Lung (tissue), 12 donors: ENCODE measurements around the gene PCDHGA5. TPM values are rescaled to one million over a fixed set of nuclear protein-coding genes. Genes with fewer than 3 reads are reported as not detected.
"Not testable (repeated sequence)": the region's sequence is repeated elsewhere in the genome, so short reads cannot be mapped to it uniquely, and the experiment has no call there.

Source experiments
- ATAC-seq: fragments of 200-7000 bp; cut with Tn5 transposase; one replicate; pipeline ENCODE4 v1.9.1; 2020; ENCODE audit warnings: moderate number of reproducible peaks; ENCODE audit not compliant: insufficient read depth, low FRiP score
- DNase-seq, 3 donors: peaks; one replicate each; pipeline ENCODE4 v3.0.0-alpha.2; 2013 to 2017
- H3K27ac ChIP-seq, 2 donors: one replicate each; pipeline ENCODE4 v1.5.1; 2013; ENCODE audit warnings: mild to moderate bottlenecking in 2 of 2, moderate library complexity in 2 of 2, control low read depth in 1 of 2, inconsistent platforms in 1 of 2, low read depth in 1 of 2, low read length in 1 of 2
- H3K27me3 ChIP-seq, 3 donors: one replicate each; pipeline ENCODE4 v1.5.1; 2013; ENCODE audit warnings: low read length in 2 of 3; ENCODE audit not compliant: control insufficient read depth in 3 of 3, insufficient read depth in 3 of 3
- H3K36me3 ChIP-seq, 4 donors: one replicate each; pipeline ENCODE4 v1.5.1; 2013; ENCODE audit warnings: low read length in 4 of 4, mild to moderate bottlenecking in 1 of 4, moderate library complexity in 1 of 4; ENCODE audit not compliant: control insufficient read depth in 4 of 4, insufficient read depth in 4 of 4
- H3K4me1 ChIP-seq, 5 donors: one replicate each; pipeline ENCODE4 v1.5.1; 2013; ENCODE audit warnings: low read length in 5 of 5, mild to moderate bottlenecking in 2 of 5, moderate library complexity in 1 of 5; ENCODE audit not compliant: control insufficient read depth in 5 of 5, insufficient read depth in 5 of 5
- H3K4me3 ChIP-seq: one replicate; pipeline ENCODE4 v1.5.1; 2013; ENCODE audit warnings: mild to moderate bottlenecking, control low read depth, moderate library complexity
- H3K9ac ChIP-seq, 2 donors: one replicate each; pipeline ENCODE4 v1.5.1; 2013; ENCODE audit warnings: low read length in 2 of 2, control low read depth in 1 of 2; ENCODE audit not compliant: insufficient read depth in 1 of 2
- H3K9me3 ChIP-seq, 4 donors: one replicate each; pipeline ENCODE4 v1.5.1; 2013; ENCODE audit warnings: low read length in 3 of 4, mild to moderate bottlenecking in 1 of 4, moderate library complexity in 1 of 4; ENCODE audit not compliant: control insufficient read depth in 4 of 4, insufficient read depth in 3 of 4
- CTCF ChIP-seq: IDR thresholded peaks from 2 replicates; pipeline ENCODE4 v1.5.1; 2012; ENCODE audit warnings: mild to moderate bottlenecking; ENCODE audit errors: control extremely low read depth, extremely low read depth
- WGBS, 2 donors: extraction: QIAGEN DNeasy Blood & Tissue Kit; methylation state at CpG; one replicate each; pipeline ENCODE4 v1.1.7; 2013; 5-methylcytosine and 5-hydroxymethylcytosine counted together
- polyA plus RNA-seq, 2 donors: library from polyadenylated mRNA; stranded (reverse); fragments of 200-250 nt; gene quantifications; one replicate each; pipeline ENCODE4 v1.2.1, GENCODE V29; 2013
- total RNA-seq, 2 donors: library from RNA; depleted of rRNA in 1 of 2; stranded (reverse); fragments of >200 nt in 1 of 2; gene quantifications; one replicate each; pipeline ENCODE4 v1.2.1, GENCODE V29; 2014 to 2021
- donor health status: control.
- donor health status: control.
- donor health status: Bipolar disorder and iron deficiency.
- donor health status: healthy.
- donor health status: DM: yes; HTN: yes; CAD: no.

Gene PCDHGA5
- total and polyA plus RNA-seq, 4 donors = 0.31 to 9.3 (median 1.6) TPM

GRCh38 chr5:141343953-141344463, 20.0 kb upstream of the PCDHGA5 start:
- Histone ChIP-seq H3K9ac (no peak overlapping the region), H3K4me1 (no peaks in the 10 kb centered on the region), H3K27me3 (no peaks in the 10 kb centered on the region), H3K27ac (peak overlapping the region in 1 of 2 donors; percentile 80), H3K36me3 (no peaks in the 10 kb centered on the region), H3K9me3 (peaks cover 0 to 50% (median 24%) of the 10 kb centered on the region in 4 donors), H3K4me3 (no peak overlapping the region)
- no peak for TF ChIP-seq CTCF
- no peak for ATAC-seq
- no peak for DNase-seq
- 24 to 30% methylated on average over 31 of the region's 31 CpGs for WGBS, 2 donors

- 33 to 39% methylated on average over 20 of the region's 20 CpGs for WGBS, 2 donors
- Histone ChIP-seq H3K9me3 (peaks cover 0 to 47% (median 21%) of the 10 kb centered on the region in 4 donors), H3K27ac (no peak overlapping the region), H3K9ac (no peak overlapping the region), H3K4me1 (no peaks in the 10 kb centered on the region), H3K27me3 (no peaks in the 10 kb centered on the region), H3K36me3 (no peaks in the 10 kb centered on the region), H3K4me3 (no peak overlapping the region)
- TF ChIP-seq CTCF = no peak
- no peak for ATAC-seq
- no peak for DNase-seq
Observed at GRCh38 chr5:141345327-141345726, 18.6 kb upstream of the PCDHGA5 start.

- not testable (repeated sequence) for DNase-seq, H3K4me3 ChIP-seq, H3K36me3 ChIP-seq, H3K27me3 ChIP-seq, H3K9ac ChIP-seq, H3K4me1 ChIP-seq, H3K27ac ChIP-seq, ATAC-seq
- H3K9me3 ChIP-seq = peaks cover 0 to 44% (median 24%) of the 10 kb centered on the region in 4 donors
- WGBS, 2 donors = 38 to 49% methylated on average over 20 to 27 of the region's 35 CpGs
Observed at GRCh38 chr5:141346017-141346416, 17.9 kb upstream of the PCDHGA5 start.

GRCh38 chr5:141349917-141350619, 13.9 kb upstream of the PCDHGA5 start, which contains the start of gene PCDHGB1:
Gene PCDHGB1, plus strand, starts transcription at chr5:141350099. Its CDS starts 162 bp downstream, at chr5:141350261.
- H3K27me3 ChIP-seq = no peaks in the 10 kb centered on the region
- H3K4me1 ChIP-seq = no peaks in the 10 kb centered on the region
- WGBS, 2 donors = 26 to 30% methylated on average over 29 of the region's 29 CpGs
- peaks cover 0 to 43% (median 21%) of the 10 kb centered on the region in 4 donors for H3K9me3 ChIP-seq
- no peak for ATAC-seq
- H3K27ac ChIP-seq = no peak within 1 kb of the TSS
- DNase-seq = peak in 2 of 3 donors; percentile 20 to 31
- H3K36me3 ChIP-seq = no peaks in the 10 kb centered on the region
- H3K4me3 ChIP-seq = no peak within 1 kb of the TSS
- H3K9ac ChIP-seq = no peak within 1 kb of the TSS
- no peak for TF ChIP-seq CTCF
